ELF-1 (cell line): ENCODE measurements around the gene ITK.

Experiments
- DNase-seq: peaks from one replicate; pipeline ENCODE4 v3.0.0-alpha.2; 2016; ENCODE audit warnings: low read depth, low spot score

ITK gene

GRCh38 chr5:157279605-157280239 lies 99.1 kb downstream of the ITK start:
- DNase-seq, result no peak

- DNase-seq, result no peak
Observed at GRCh38 chr5:157280927-157281326, 100.3 kb downstream of the ITK start.

- no peak for DNase-seq
Observed at GRCh38 chr5:157282150-157282549, 101.5 kb downstream of the ITK start.

GRCh38 chr5:157283434-157283833 lies 102.8 kb downstream of the ITK start:
- DNase-seq, result no peak

- no peak for DNase-seq
Observed at GRCh38 chr5:157284458-157285212, 104.0 kb downstream of the ITK start.

GRCh38 chr5:157285310-157286035 lies 104.8 kb downstream of the ITK start:
- no peak for DNase-seq

- DNase-seq, result peak; percentile 63
Observed at GRCh38 chr5:157286761-157287211, 106.1 kb downstream of the ITK start.

GRCh38 chr5:157288405-157289163 lies 107.9 kb downstream of the ITK start:
- no peak for DNase-seq

GRCh38 chr5:157289164-157289819 lies 108.7 kb downstream of the ITK start:
- DNase-seq, result no peak

- peak; percentile 63 for DNase-seq
Observed at GRCh38 chr5:157290156-157290980, 109.7 kb downstream of the ITK start.

GRCh38 chr5:157290981-157291711 lies 110.5 kb downstream of the ITK start:
- DNase-seq, result no peak

- DNase-seq, result no peak
Observed at GRCh38 chr5:157292599-157292998, 112.0 kb downstream of the ITK start.

GRCh38 chr5:157294407-157295091 lies 113.9 kb downstream of the ITK start:
- DNase-seq, result no peak

GRCh38 chr5:157295247-157295646 lies 114.6 kb downstream of the ITK start:
- DNase-seq, result no peak

GRCh38 chr5:157300564-157300963 lies 119.9 kb downstream of the ITK start:
- no peak for DNase-seq

GRCh38 chr5:157301066-157301465 lies 120.4 kb downstream of the ITK start:
- DNase-seq, result no peak

GRCh38 chr5:157303023-157303422 lies 122.4 kb downstream of the ITK start:
- DNase-seq, result no peak

GRCh38 chr5:157303667-157304327 lies 123.2 kb downstream of the ITK start:
- peak; percentile 52 for DNase-seq
